Motor neuron (in vitro differentiated cells): Measurements from ENCODE around the gene GLB1L2. TPM values are rescaled to one million over a fixed set of nuclear protein-coding genes. Genes with fewer than 3 reads are reported as not detected.

Experiments
- ATAC-seq, 8 experiments: fragments of 200-7000 bp; cut with Tn5 transposase; replicated peaks in 6 of 8; 2 replicates each; pipeline ENCODE4 v1.8.0; 2021; ENCODE audit warnings: mild to moderate bottlenecking in 8 of 8, moderate library complexity in 8 of 8
- H3K27ac ChIP-seq, 2 donors: fragments of 250-450 bp; sonication (Bioruptor Pico); 2 replicates each; pipeline ENCODE4 v1.9.0; 2021; ENCODE audit warnings: antibody characterized with exemption in 2 of 2, mild to moderate bottlenecking in 2 of 2, moderate library complexity in 1 of 2
- H3K4me1 ChIP-seq, 2 donors: fragments of 250-450 bp; sonication (Bioruptor Pico); replicated peaks in 1 of 2; 2 replicates each; pipeline ENCODE4 v1.6.1; 2021; ENCODE audit warnings: antibody characterized with exemption in 2 of 2, mild to moderate bottlenecking in 2 of 2, moderate library complexity in 1 of 2
- H3K4me3 ChIP-seq, 5 donors: fragments of 250-450 bp; sonication (Bioruptor Pico); 2 replicates each; pipeline ENCODE4 v1.9.0; 2021; ENCODE audit warnings: antibody characterized with exemption in 5 of 5, mild to moderate bottlenecking in 5 of 5, moderate library complexity in 4 of 5
- WGBS, 10 experiments: fragments of 450-650 bp; shearing (Covaris generic); methylation state at CpG; one replicate each; pipeline ENCODE4 v1.0.0; 2022; 5-methylcytosine and 5-hydroxymethylcytosine counted together
- in situ Hi-C, 9 experiments: fragments of 400-800 bp; cut with MboI; loops; one replicate each; pipeline ENCODE4 v1.15.0; 2021; ENCODE audit warnings: low sequenced_read_pairs in 9 of 9, low pct_unique_long_range_greater_than_20kb in 2 of 9; ENCODE audit not compliant: unreplicated experiment in 9 of 9
- total RNA-seq, 8 experiments: library from RNA; unstranded; fragments of 300-600 nt; gene quantifications; 2 replicates each; pipeline versions ENCODE4 v1.2.3 to v1.2.4, GENCODE V29; 2022

Gene GLB1L2
- total RNA-seq, 8 experiments from 2014 or later: 1.8 to 13.6 (median 5.2) TPM

- Histone ChIP-seq H3K4me3 (no peak overlapping the region), H3K27ac (no peak overlapping the region), H3K4me1 (peaks cover 0 to 8% of the 10 kb centered on the region in 2 donors)
- in situ Hi-C loops: no loop called here
- no peak for ATAC-seq
- 29 to 88% (median 80%) methylated on average over 1 to 11 of the region's 18 CpGs; no CpG with 5 or more reads in 4 of the 10 experiments for WGBS, 10 experiments
Measured at GRCh38 chr11:134367781-134368180, 36.0 kb downstream of the GLB1L2 start.

- in situ Hi-C loops: no loop called here
- Histone ChIP-seq H3K27ac (no peak overlapping the region), H3K4me3 (no peak overlapping the region), H3K4me1 (peaks cover 0 to 8% of the 10 kb centered on the region in 2 donors)
- WGBS, 10 experiments: 10 to 95% (median 90%) methylated on average over 2 to 21 of the region's 30 CpGs; no CpG with 5 or more reads in 1 of the 10 experiments
- no peak for ATAC-seq
Measured at GRCh38 chr11:134369656-134370525, 38.1 kb downstream of the GLB1L2 start.

DNA sequence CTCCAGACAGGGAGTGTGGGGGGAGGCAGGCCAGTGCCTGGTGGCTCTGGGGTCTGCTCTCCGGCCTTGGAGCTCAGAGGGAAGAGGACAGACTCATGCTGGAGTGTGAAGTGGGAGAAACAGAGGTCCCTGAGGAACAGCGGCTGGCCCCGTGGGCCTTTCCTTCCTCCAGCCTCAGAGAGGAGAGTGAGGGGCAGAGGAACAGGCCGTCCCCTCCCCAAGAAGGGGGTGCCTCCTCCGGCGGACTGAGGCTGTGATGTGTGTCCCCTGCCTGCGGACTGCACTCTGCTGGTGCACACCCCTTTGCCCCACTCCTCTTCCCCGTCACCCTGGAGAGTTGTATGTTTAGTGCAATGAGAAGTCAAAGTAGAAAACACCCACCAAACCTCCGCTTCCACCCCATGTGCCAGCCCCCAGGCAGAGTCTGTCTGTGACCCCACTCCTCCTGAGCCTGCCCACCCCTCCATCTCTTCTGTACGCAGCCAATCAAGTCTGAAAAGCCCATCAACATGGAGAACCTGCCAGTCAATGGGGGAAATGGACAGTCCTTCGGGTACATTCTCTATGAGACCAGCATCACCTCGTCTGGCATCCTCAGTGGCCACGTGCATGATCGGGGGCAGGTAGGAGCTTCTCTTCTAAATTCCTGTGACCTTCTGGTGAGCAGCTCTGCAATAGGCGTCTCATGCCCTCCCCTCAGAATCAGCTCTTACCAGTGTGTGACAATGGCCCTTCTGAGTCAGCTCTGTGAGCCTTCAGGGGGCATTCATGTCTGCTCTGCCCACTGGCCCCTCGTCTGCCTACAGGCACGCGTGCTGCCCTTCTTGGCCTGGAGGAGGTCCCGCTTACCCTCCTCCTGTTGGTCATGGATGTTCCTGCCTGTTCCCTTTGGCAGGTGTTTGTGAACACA, 39.0 kb downstream of the GLB1L2 start:
- no peak for ATAC-seq
- Histone ChIP-seq H3K4me3 (no peak overlapping the region), H3K27ac (no peak overlapping the region), H3K4me1 (peaks cover 0 to 8% of the 10 kb centered on the region in 2 donors)
- in situ Hi-C loops: no loop called here
- WGBS, 10 experiments: 33 to 100% (median 94%) methylated on average over 2 to 4 of the region's 19 CpGs; no CpG with 5 or more reads in 4 of the 10 experiments

- Histone ChIP-seq H3K27ac (no peak overlapping the region), H3K4me1 (peaks cover 0 to 4% of the 10 kb centered on the region in 2 donors), H3K4me3 (no peak overlapping the region)
- in situ Hi-C loops: no loop called here
- 0 to 100% (median 95%) methylated on average over 1 to 12 of the region's 22 CpGs; no CpG with 5 or more reads in 5 of the 10 experiments for WGBS, 10 experiments
- ATAC-seq: no peak
Measured at GRCh38 chr11:134371436-134372185, 39.8 kb downstream of the GLB1L2 start.

DNA sequence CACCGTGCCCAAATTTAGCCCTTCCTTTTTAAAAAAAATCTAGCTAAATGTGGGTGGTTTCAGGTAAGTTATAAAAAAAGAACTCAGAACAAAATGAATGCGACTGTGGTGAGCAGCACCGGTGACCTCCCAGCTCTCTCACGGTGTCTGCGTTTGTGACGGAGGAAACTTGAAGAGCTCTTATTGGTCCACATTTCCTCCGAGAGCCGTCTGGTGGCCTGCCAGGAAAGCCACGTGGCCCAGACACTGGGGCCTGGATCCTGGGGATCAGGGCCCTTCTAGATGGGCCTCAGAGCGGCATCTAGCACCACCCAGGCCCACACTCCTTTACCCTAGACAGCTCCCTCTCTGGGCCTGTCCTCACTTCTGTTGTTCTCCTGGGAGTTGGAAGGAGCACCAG, 40.7 kb downstream of the GLB1L2 start:
- in situ Hi-C loops: no loop called here
- Histone ChIP-seq H3K27ac (no peak overlapping the region), H3K4me1 (no peaks in the 10 kb centered on the region), H3K4me3 (no peak overlapping the region)
- ATAC-seq: no peak
- 6 to 100% (median 90%) methylated on average over 1 to 6 of the region's 10 CpGs; no CpG with 5 or more reads in 5 of the 10 experiments for WGBS, 10 experiments

GRCh38 chr11:134372961-134373360, 41.2 kb downstream of the GLB1L2 start:
- ATAC-seq: peak in 1 of 8 experiments; percentile 42
- in situ Hi-C loops: no loop called here
- no peak overlapping the region for H3K27ac ChIP-seq
- WGBS, 10 experiments: 61 to 100% (median 85%) methylated on average over 1 to 6 of the region's 8 CpGs; no CpG with 5 or more reads in 3 of the 10 experiments
- no peak overlapping the region for H3K4me3 ChIP-seq
- H3K4me1 ChIP-seq: no peaks in the 10 kb centered on the region

DNA sequence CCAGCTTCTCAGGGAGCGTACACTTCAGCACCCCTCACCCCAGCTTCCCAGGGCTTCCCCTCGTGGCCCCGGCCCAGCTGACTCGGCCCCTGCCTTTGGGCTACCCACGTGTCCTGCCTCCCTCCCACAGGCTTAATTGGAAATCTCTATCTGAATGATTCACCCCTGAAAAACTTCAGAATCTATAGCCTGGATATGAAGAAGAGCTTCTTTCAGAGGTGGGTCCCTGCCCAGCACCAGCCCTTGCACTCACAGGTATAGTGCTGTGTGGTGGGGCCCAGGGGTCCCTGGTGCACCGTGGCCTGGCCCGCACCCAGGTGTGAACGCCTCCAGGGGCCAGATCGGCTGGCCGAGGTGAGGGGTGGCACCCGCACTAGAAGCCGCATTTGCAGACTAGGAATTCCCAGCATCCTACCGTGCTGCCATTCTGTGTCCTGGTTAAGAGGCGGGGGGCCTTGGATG, 41.8 kb downstream of the GLB1L2 start:
- H3K4me3 ChIP-seq: no peak overlapping the region
- 28 to 92% (median 85%) methylated on average over 3 to 5 of the region's 14 CpGs; no CpG with 5 or more reads in 7 of the 10 experiments for WGBS, 10 experiments
- no peak for ATAC-seq
- in situ Hi-C loops: no loop called here
- no peak overlapping the region for H3K27ac ChIP-seq
- H3K4me1 ChIP-seq: no peaks in the 10 kb centered on the region

DNA sequence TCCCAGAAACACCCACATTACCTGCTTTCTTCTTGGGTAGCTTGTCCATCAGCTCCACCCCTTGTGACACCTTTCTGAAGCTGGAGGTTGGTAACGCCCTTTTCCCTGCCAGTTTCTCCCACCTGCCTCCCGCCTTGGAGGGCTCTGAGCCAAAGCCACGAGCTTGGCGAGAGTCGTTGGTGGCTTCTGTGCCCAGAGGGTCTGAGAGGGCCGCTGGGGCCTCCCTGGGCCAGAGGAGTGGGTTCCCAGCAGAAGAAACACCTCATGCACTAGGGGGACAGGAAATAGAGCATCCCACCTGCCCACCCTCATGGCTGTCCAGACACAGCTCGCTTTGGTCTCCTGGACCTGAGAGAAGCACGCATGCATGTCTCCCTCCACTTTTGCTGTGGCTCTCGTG, 42.4 kb downstream of the GLB1L2 start:
- ATAC-seq: no peak
- in situ Hi-C loops: no loop called here
- no peak overlapping the region for H3K4me3 ChIP-seq
- H3K4me1 ChIP-seq: no peaks in the 10 kb centered on the region
- 25 to 100% (median 92%) methylated on average over 1 to 5 of the region's 9 CpGs; no CpG with 5 or more reads in 5 of the 10 experiments for WGBS, 10 experiments
- no peak overlapping the region for H3K27ac ChIP-seq

- no peak for ATAC-seq
- Histone ChIP-seq H3K4me3 (no peak overlapping the region), H3K27ac (no peak overlapping the region), H3K4me1 (no peaks in the 10 kb centered on the region)
- 38 to 100% (median 88%) methylated on average over 1 to 6 of the region's 16 CpGs; no CpG with 5 or more reads in 2 of the 10 experiments for WGBS, 10 experiments
- in situ Hi-C loops: no loop called here
Measured at GRCh38 chr11:134374891-134375550, 43.2 kb downstream of the GLB1L2 start.

DNA sequence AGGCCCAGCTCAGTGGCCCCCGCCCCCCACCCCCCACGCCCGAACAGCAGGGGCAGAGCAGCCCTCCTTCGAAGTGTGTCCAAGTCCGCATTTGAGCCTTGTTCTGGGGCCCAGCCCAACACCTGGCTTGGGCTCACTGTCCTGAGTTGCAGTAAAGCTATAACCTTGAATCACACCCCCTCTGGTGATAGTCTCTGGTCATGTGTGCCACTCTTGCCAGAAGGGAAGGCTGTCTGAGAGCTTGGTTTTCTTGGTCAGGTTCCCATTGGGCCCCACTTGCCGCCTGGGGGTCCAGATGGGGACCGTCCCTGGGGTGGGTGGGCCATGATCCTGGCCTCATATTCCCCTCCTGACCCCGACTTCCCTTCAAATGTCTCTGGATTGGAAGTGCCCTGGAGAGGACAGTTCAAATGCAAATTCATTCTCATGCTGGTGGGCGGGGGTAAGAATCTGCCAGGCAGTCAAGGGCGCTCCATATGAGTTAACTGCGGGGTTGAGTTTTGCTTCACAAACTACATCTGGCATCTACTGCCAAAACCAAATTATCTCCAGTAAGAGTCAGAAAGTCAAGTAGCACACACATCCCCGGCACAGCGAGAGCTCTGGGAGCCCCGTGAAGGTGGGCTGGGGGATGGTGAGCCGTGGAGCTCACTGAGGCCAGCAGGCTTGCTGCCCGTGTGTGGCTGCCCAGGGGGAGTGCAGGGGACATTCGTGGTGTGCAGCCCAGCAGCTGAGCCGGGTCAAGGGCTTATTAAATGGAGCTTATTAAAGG, 44.5 kb downstream of the GLB1L2 start:
- in situ Hi-C loops: no loop called here
- WGBS, 10 experiments: 0 to 50% (median 20%) methylated on average over 1 to 7 of the region's 18 CpGs; no CpG with 5 or more reads in 5 of the 10 experiments
- no peaks in the 10 kb centered on the region for H3K4me1 ChIP-seq
- no peak overlapping the region for H3K4me3 ChIP-seq
- no peak for ATAC-seq
- H3K27ac ChIP-seq: no peak overlapping the region

- Histone ChIP-seq H3K4me3 (no peak overlapping the region), H3K27ac (no peak overlapping the region), H3K4me1 (no peaks in the 10 kb centered on the region)
- ATAC-seq: no peak
- in situ Hi-C loops: no loop called here
- 60 to 100% (median 100%) methylated on average over 1 to 4 of the region's 14 CpGs; no CpG with 5 or more reads in 7 of the 10 experiments for WGBS, 10 experiments
Measured at GRCh38 chr11:134377876-134378275, 46.1 kb downstream of the GLB1L2 start.
